ENCODE results near the gene SENP2.

The SENP2 gene

GRCh38 chr3:185646382-185647133 lies 60.5 kb downstream of the SENP2 start:
- no peaks in the 10 kb centered on the region for H3K27me3 ChIP-seq (ENCODE audit: insufficient read depth, poor library complexity, severe bottlenecking)
- H3K27ac ChIP-seq (replicated peaks), result no peak overlapping the region
- TF ChIP-seq, protein P1, sequence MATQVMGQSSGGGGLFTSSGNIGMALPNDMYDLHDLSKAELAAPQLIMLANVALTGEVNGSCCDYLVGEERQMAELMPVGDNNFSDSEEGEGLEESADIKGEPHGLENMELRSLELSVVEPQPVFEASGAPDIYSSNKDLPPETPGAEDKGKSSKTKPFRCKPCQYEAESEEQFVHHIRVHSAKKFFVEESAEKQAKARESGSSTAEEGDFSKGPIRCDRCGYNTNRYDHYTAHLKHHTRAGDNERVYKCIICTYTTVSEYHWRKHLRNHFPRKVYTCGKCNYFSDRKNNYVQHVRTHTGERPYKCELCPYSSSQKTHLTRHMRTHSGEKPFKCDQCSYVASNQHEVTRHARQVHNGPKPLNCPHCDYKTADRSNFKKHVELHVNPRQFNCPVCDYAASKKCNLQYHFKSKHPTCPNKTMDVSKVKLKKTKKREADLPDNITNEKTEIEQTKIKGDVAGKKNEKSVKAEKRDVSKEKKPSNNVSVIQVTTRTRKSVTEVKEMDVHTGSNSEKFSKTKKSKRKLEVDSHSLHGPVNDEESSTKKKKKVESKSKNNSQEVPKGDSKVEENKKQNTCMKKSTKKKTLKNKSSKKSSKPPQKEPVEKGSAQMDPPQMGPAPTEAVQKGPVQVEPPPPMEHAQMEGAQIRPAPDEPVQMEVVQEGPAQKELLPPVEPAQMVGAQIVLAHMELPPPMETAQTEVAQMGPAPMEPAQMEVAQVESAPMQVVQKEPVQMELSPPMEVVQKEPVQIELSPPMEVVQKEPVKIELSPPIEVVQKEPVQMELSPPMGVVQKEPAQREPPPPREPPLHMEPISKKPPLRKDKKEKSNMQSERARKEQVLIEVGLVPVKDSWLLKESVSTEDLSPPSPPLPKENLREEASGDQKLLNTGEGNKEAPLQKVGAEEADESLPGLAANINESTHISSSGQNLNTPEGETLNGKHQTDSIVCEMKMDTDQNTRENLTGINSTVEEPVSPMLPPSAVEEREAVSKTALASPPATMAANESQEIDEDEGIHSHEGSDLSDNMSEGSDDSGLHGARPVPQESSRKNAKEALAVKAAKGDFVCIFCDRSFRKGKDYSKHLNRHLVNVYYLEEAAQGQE (IDR thresholded peaks at IDR 0.05; ENCODE audit: insufficient replicate concordance, low read depth), result no peak
- no peak for TF ChIP-seq GABPA (IDR thresholded peaks at IDR 0.05; ENCODE audit: low read depth)
- TF ChIP-seq SPI1 (IDR thresholded peaks at IDR 0.05; ENCODE audit: borderline replicate concordance, low read depth), result peak; percentile 99
- peak in 1 of 2 experiments; percentile 52 for DNase-seq (ENCODE audit: low read depth in 1 of 2, low spot score in 1 of 2)
- no peak overlapping the region for H3K4me3 ChIP-seq (replicated peaks; ENCODE audit: insufficient read depth, low read length)

- TF ChIP-seq, protein P2, sequence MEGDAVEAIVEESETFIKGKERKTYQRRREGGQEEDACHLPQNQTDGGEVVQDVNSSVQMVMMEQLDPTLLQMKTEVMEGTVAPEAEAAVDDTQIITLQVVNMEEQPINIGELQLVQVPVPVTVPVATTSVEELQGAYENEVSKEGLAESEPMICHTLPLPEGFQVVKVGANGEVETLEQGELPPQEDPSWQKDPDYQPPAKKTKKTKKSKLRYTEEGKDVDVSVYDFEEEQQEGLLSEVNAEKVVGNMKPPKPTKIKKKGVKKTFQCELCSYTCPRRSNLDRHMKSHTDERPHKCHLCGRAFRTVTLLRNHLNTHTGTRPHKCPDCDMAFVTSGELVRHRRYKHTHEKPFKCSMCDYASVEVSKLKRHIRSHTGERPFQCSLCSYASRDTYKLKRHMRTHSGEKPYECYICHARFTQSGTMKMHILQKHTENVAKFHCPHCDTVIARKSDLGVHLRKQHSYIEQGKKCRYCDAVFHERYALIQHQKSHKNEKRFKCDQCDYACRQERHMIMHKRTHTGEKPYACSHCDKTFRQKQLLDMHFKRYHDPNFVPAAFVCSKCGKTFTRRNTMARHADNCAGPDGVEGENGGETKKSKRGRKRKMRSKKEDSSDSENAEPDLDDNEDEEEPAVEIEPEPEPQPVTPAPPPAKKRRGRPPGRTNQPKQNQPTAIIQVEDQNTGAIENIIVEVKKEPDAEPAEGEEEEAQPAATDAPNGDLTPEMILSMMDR (IDR thresholded peaks at IDR 0.05; ENCODE audit: insufficient read depth, low read length), result no peak
- TF ChIP-seq, protein P1 (IDR thresholded peaks at IDR 0.05; ENCODE audit: insufficient replicate concordance, low read depth), result no peak
- TF ChIP-seq GABPA (IDR thresholded peaks at IDR 0.05; ENCODE audit: low read depth) (no peak), POLR2AphosphoS5 (IDR thresholded peaks at IDR 0.05; ENCODE audit: low read depth) (no peak), SPI1 (IDR thresholded peaks at IDR 0.05; ENCODE audit: borderline replicate concordance, low read depth) (no peak)
- Histone ChIP-seq H3K27me3 (ENCODE audit: insufficient read depth, poor library complexity, severe bottlenecking) (no peaks in the 10 kb centered on the region), H3K27ac (replicated peaks) (no peak overlapping the region), H3K4me3 (replicated peaks; ENCODE audit: insufficient read depth, low read length) (no peak overlapping the region)
- DNase-seq (ENCODE audit: low read depth in 1 of 2, low spot score in 1 of 2), result no peak
Observed at GRCh38 chr3:185647134-185647879, 61.2 kb downstream of the SENP2 start.

- no peak for DNase-seq (ENCODE audit: low read depth in 1 of 2, low spot score in 1 of 2)
- TF ChIP-seq GABPA (IDR thresholded peaks at IDR 0.05; ENCODE audit: low read depth) (no peak), SPI1 (IDR thresholded peaks at IDR 0.05; ENCODE audit: borderline replicate concordance, low read depth) (no peak), POLR2AphosphoS5 (IDR thresholded peaks at IDR 0.05; ENCODE audit: low read depth) (no peak)
- TF ChIP-seq, protein P2 (IDR thresholded peaks at IDR 0.05; ENCODE audit: insufficient read depth, low read length), result no peak
- TF ChIP-seq, protein P1 (IDR thresholded peaks at IDR 0.05; ENCODE audit: insufficient replicate concordance, low read depth), result no peak
- no peak overlapping the region for H3K4me3 ChIP-seq (replicated peaks; ENCODE audit: insufficient read depth, low read length)
- H3K27me3 ChIP-seq (ENCODE audit: insufficient read depth, poor library complexity, severe bottlenecking), result no peaks in the 10 kb centered on the region
- H3K27ac ChIP-seq (replicated peaks), result no peak overlapping the region
Observed at GRCh38 chr3:185647880-185648210, 61.8 kb downstream of the SENP2 start.
